ENCODE results near the gene ARL6IP6.
"Not testable (repeated sequence)": the region's sequence is repeated elsewhere in the genome, so short reads cannot be mapped to it uniquely, and the experiment has no call there.

ARL6IP6 gene

GRCh38 chr2:152723918-152724317, 5.5 kb downstream of the ARL6IP6 start:
- H4K20me1 ChIP-seq (ENCODE audit: insufficient read depth, low read length, poor library complexity, severe bottlenecking): peaks cover 68% of the 10 kb centered on the region
- H3K79me2 ChIP-seq (ENCODE audit: insufficient read depth, low read length): peaks cover 93% of the 10 kb centered on the region
- TF ChIP-seq EZH2phosphoT487 (IDR thresholded peaks at IDR 0.05; ENCODE audit: borderline replicate concordance) (no peak), CTCF (conservative IDR thresholded peaks at IDR 0.05; ENCODE audit: low read length) (no peak)
- no peaks in the 10 kb centered on the region for H3F3A ChIP-seq (ENCODE audit: low read depth)
- no peaks in the 10 kb centered on the region for H3K9me3 ChIP-seq (ENCODE audit: insufficient read depth, low read depth, low read length)
- H3K4me1 ChIP-seq (ENCODE audit: insufficient read depth, low read length, poor library complexity, severe bottlenecking): peaks cover 53% of the 10 kb centered on the region
- no peaks in the 10 kb centered on the region for H3K27me3 ChIP-seq (ENCODE audit: insufficient read depth, low read length, poor library complexity, severe bottlenecking)
- no peak overlapping the region for H2AFZ ChIP-seq (ENCODE audit: low read length)
- no peaks in the 10 kb centered on the region for H3K9me2 ChIP-seq (replicated peaks; ENCODE audit: low read depth, low read length)
- peak overlapping the region; percentile 74 for H3K4me2 ChIP-seq (ENCODE audit: low read depth, low read length, poor library complexity, severe bottlenecking)
- no peaks in the 10 kb centered on the region for H3K36me3 ChIP-seq (ENCODE audit: insufficient read depth, low read length)
- H3K9ac ChIP-seq (ENCODE audit: low read depth, low read length, poor library complexity, severe bottlenecking): peak overlapping the region; percentile 8
- H3K4me3 ChIP-seq (ENCODE audit: low read length, poor library complexity, severe bottlenecking): peak overlapping the region; percentile 38

- H3K36me3 ChIP-seq (ENCODE audit: insufficient read depth, low read length): peaks cover 5% of the 10 kb centered on the region; the same call in 1 of the 2 replicates
- H3K79me2 ChIP-seq (ENCODE audit: insufficient read depth, low read length): peaks cover 58% of the 10 kb centered on the region
- peaks cover 18% of the 10 kb centered on the region for H3K4me1 ChIP-seq (ENCODE audit: insufficient read depth, low read length, poor library complexity, severe bottlenecking)
- H2AFZ ChIP-seq (ENCODE audit: low read length): no peak overlapping the region
- TF ChIP-seq CTCF (conservative IDR thresholded peaks at IDR 0.05; ENCODE audit: low read length) (no peak), EZH2phosphoT487 (IDR thresholded peaks at IDR 0.05; ENCODE audit: borderline replicate concordance) (no peak)
- H3K9ac ChIP-seq (ENCODE audit: low read depth, low read length, poor library complexity, severe bottlenecking): no peak overlapping the region
- H3F3A ChIP-seq (ENCODE audit: low read depth): no peaks in the 10 kb centered on the region; the same call in 1 of the 2 replicates
- H3K9me2 ChIP-seq (replicated peaks; ENCODE audit: low read depth, low read length): no peaks in the 10 kb centered on the region
- H3K4me2 ChIP-seq (ENCODE audit: low read depth, low read length, poor library complexity, severe bottlenecking): peak overlapping the region; percentile 62
- no peaks in the 10 kb centered on the region for H3K9me3 ChIP-seq (ENCODE audit: insufficient read depth, low read depth, low read length)
- peaks cover 47% of the 10 kb centered on the region for H4K20me1 ChIP-seq (ENCODE audit: insufficient read depth, low read length, poor library complexity, severe bottlenecking)
- H3K27me3 ChIP-seq (ENCODE audit: insufficient read depth, low read length, poor library complexity, severe bottlenecking): no peaks in the 10 kb centered on the region
- H3K4me3 ChIP-seq (ENCODE audit: low read length, poor library complexity, severe bottlenecking): no peak overlapping the region
Observed at GRCh38 chr2:152729844-152730243, 11.4 kb downstream of the ARL6IP6 start.

DNA sequence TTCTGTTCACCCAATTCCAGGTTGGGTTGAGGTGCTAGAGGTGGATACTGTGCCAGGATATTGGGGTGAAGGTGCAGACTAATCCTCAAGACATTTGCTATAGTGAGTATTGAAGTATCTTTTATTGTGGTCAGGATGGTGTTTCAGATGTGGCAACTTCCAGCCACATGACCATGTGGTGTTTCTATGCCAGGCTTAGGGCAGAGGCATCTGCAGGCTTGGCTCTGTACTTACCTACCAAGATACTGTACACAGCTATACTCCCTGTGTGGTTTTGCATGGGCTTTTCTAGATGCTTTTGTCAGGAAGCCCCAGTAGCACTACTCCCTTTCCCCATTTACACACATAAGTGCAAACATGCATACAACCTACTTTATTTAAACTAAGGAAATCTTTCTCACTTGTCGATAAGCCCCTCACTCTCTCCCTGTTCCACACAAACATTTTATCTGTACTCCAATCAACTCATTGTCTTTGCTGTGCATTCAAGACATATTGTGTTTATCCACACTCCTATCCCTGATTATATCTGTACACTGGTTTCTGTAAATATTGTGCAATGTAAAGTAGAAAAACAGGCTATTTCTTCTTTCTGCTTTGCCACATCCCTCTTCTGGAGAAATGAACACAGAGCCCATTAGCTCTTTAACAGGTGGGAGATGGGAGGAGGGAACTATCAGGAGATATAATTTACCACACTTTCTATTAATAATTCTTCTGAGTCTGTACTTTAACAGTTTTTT, 12.3 kb downstream of the ARL6IP6 start:
- peak overlapping the region; percentile 34 for H3K4me3 ChIP-seq (ENCODE audit: low read length, poor library complexity, severe bottlenecking)
- H3K4me2 ChIP-seq (ENCODE audit: low read depth, low read length, poor library complexity, severe bottlenecking): peak overlapping the region; percentile 62
- no peak overlapping the region for H3K9ac ChIP-seq (ENCODE audit: low read depth, low read length, poor library complexity, severe bottlenecking)
- TF ChIP-seq CTCF (conservative IDR thresholded peaks at IDR 0.05; ENCODE audit: low read length): no peak
- TF ChIP-seq EZH2phosphoT487 (IDR thresholded peaks at IDR 0.05; ENCODE audit: borderline replicate concordance): no peak
- H3K9me3 ChIP-seq (ENCODE audit: insufficient read depth, low read depth, low read length): no peaks in the 10 kb centered on the region
- H3K79me2 ChIP-seq (ENCODE audit: insufficient read depth, low read length): peaks cover 49% of the 10 kb centered on the region
- peaks cover 14% of the 10 kb centered on the region; the same call in 1 of the 2 replicates for H3K36me3 ChIP-seq (ENCODE audit: insufficient read depth, low read length)
- peaks cover 15% of the 10 kb centered on the region for H3K4me1 ChIP-seq (ENCODE audit: insufficient read depth, low read length, poor library complexity, severe bottlenecking)
- no peaks in the 10 kb centered on the region for H3K9me2 ChIP-seq (replicated peaks; ENCODE audit: low read depth, low read length)
- no peaks in the 10 kb centered on the region; the same call in 1 of the 2 replicates for H3F3A ChIP-seq (ENCODE audit: low read depth)
- no peaks in the 10 kb centered on the region for H3K27me3 ChIP-seq (ENCODE audit: insufficient read depth, low read length, poor library complexity, severe bottlenecking)
- peaks cover 45% of the 10 kb centered on the region for H4K20me1 ChIP-seq (ENCODE audit: insufficient read depth, low read length, poor library complexity, severe bottlenecking)
- no peak overlapping the region for H2AFZ ChIP-seq (ENCODE audit: low read length)

GRCh38 chr2:152737509-152737908, 19.1 kb downstream of the ARL6IP6 start:
- H4K20me1 ChIP-seq (ENCODE audit: insufficient read depth, low read length, poor library complexity, severe bottlenecking): peaks cover 19% of the 10 kb centered on the region

More at GRCh38 chr2:152737509-152737908, 19.1 kb downstream of the ARL6IP6 start:
- H3K4me3 ChIP-seq (ENCODE audit: low read length, poor library complexity, severe bottlenecking); H3K9ac ChIP-seq (ENCODE audit: low read depth, low read length, poor library complexity, severe bottlenecking); H3K27me3 ChIP-seq (ENCODE audit: insufficient read depth, low read length, poor library complexity, severe bottlenecking); H3K4me2 ChIP-seq (ENCODE audit: low read depth, low read length, poor library complexity, severe bottlenecking); H3K79me2 ChIP-seq (ENCODE audit: insufficient read depth, low read length); H3K9me3 ChIP-seq (ENCODE audit: insufficient read depth, low read depth, low read length); H3K9me2 ChIP-seq (replicated peaks; ENCODE audit: low read depth, low read length); H3F3A ChIP-seq (ENCODE audit: low read depth); H2AFZ ChIP-seq (ENCODE audit: low read length); H3K4me1 ChIP-seq (ENCODE audit: insufficient read depth, low read length, poor library complexity, severe bottlenecking): not testable (repeated sequence)
- peaks cover 56% of the 10 kb centered on the region; the same call in 1 of the 2 replicates for H3K36me3 ChIP-seq (ENCODE audit: insufficient read depth, low read length)
